Left ventricle myocardium inferior (tissue), 1 donor: ENCODE results near the gene GPR152. TPM values are rescaled to one million over a fixed set of nuclear protein-coding genes. Genes with fewer than 3 reads are reported as not detected.
A peak's percentile ranks its signal among the peaks of the same experiment; 100 is the strongest.
"Not testable (repeated sequence)": the region's sequence is repeated elsewhere in the genome, so short reads cannot be mapped to it uniquely, and the experiment has no call there.

Experiments
- DNase-seq: peaks from one replicate; pipeline ENCODE4 v3.0.0-alpha.2; 2020
- H3K27ac ChIP-seq: fragments of 200-600 bp; replicated peaks from 2 replicates; pipeline ENCODE4 v1.8.0; 2021
- H3K27me3 ChIP-seq: fragments of 200-600 bp; 2 replicates; pipeline ENCODE4 v1.8.0; 2021; ENCODE audit warnings: low read depth
- H3K36me3 ChIP-seq: fragments of 200-600 bp; 2 replicates; pipeline ENCODE4 v1.8.0; 2021
- H3K4me1 ChIP-seq: fragments of 200-600 bp; 2 replicates; pipeline ENCODE4 v1.8.0; 2021
- H3K4me3 ChIP-seq: fragments of 200-600 bp; 2 replicates; pipeline ENCODE4 v1.8.0; 2021; ENCODE audit warnings: mild to moderate bottlenecking, moderate library complexity
- H3K9me3 ChIP-seq: fragments of 200-600 bp; replicated peaks from 2 replicates; pipeline ENCODE4 v1.8.0; 2021
- CTCF ChIP-seq: fragments of 200-600 bp; IDR thresholded peaks from 2 replicates; pipeline ENCODE4 v1.8.0; 2021; ENCODE audit warnings: antibody characterized with exemption, mild to moderate bottlenecking, borderline replicate concordance
- intact Hi-C: fragments of 100-400 bp; cut with micrococcal nuclease; formaldehyde crosslinking; loops from one replicate; pipeline ENCODE4 v1.11.0; 2022
- total RNA-seq: library from RNA; stranded (reverse); fragmentation: NEBNext Ultra II Directional; extraction: Animal tissue kit (Norgen Biotek cat#: 25700); gene quantifications from one replicate; pipeline ENCODE4 v1.2.1, GENCODE V29; 2021
- donor health status: DM: no; HTN: yes; CAD: no; lungs with severe emphysema.

The GPR152 gene
- total RNA-seq, 1 donor from 2014 or later = not detected

- Histone ChIP-seq H3K9me3 (no peaks in the 10 kb centered on the region), H3K27me3 (no peaks in the 10 kb centered on the region), H3K36me3 (peaks cover 35% of the 10 kb centered on the region), H3K4me3 (peak within 1 kb of the TSS; percentile 81), H3K27ac (peak within 1 kb of the TSS; percentile 89), H3K4me1 (peaks cover 31% of the 10 kb centered on the region)
- intact Hi-C loops = no loop called here
- peak; percentile 99 for DNase-seq
- TF ChIP-seq CTCF = no peak
These were observed 24.2 kb downstream of the GPR152 start, which contains the start of gene RPS6KB2 for GRCh38 chr11:67428052-67429001. Gene RPS6KB2, plus strand, starts transcription at chr11:67428494. Its CDS starts 52 bp downstream, at chr11:67428546.

GRCh38 chr11:67427364-67427859 lies 25.1 kb downstream of the GPR152 start:
- H3K27me3 ChIP-seq, intact Hi-C loops, H3K9me3 ChIP-seq, DNase-seq: not testable (repeated sequence)
- Histone ChIP-seq H3K36me3 (peaks cover 26% of the 10 kb centered on the region), H3K4me3 (peak overlapping the region; percentile 81), H3K27ac (peak overlapping the region; percentile 89), H3K4me1 (peaks cover 31% of the 10 kb centered on the region)

- no peak for TF ChIP-seq CTCF
- Histone ChIP-seq H3K27ac (no peak overlapping the region), H3K4me1 (peaks cover 37% of the 10 kb centered on the region), H3K9me3 (no peaks in the 10 kb centered on the region), H3K36me3 (no peaks in the 10 kb centered on the region), H3K4me3 (no peak overlapping the region), H3K27me3 (no peaks in the 10 kb centered on the region)
- DNase-seq = no peak
- intact Hi-C loops = no loop called here
These were observed 28.5 kb downstream of the GPR152 start for GRCh38 chr11:67423891-67424613.

GRCh38 chr11:67423466-67423865 lies 29.1 kb downstream of the GPR152 start:
- no peak overlapping the region for H3K4me3 ChIP-seq
- no peak for TF ChIP-seq CTCF
- H3K9me3 ChIP-seq = no peaks in the 10 kb centered on the region
- H3K4me1 ChIP-seq = peaks cover 37% of the 10 kb centered on the region
- H3K27ac ChIP-seq = no peak overlapping the region
- no peaks in the 10 kb centered on the region for H3K27me3 ChIP-seq
- no peaks in the 10 kb centered on the region for H3K36me3 ChIP-seq
- DNase-seq = no peak
- intact Hi-C loops = no loop called here

GRCh38 chr11:67422891-67423290 lies 29.6 kb downstream of the GPR152 start:
- Histone ChIP-seq H3K27ac (no peak overlapping the region), H3K4me1 (peaks cover 38% of the 10 kb centered on the region), H3K9me3 (no peaks in the 10 kb centered on the region), H3K4me3 (no peak overlapping the region), H3K27me3 (no peaks in the 10 kb centered on the region), H3K36me3 (no peaks in the 10 kb centered on the region)
- DNase-seq = no peak
- intact Hi-C loops = no loop called here
- no peak for TF ChIP-seq CTCF
